NCI-H524 treated with DMSO at 0.1 percent for 48 hours (cell line): Measurements from ENCODE around the gene ARHGAP26.

ENCODE experiments used
- DNase-seq: peaks from one replicate; lab custom pipeline; 2025; lab: John Stamatoyannopoulos, UW

The ARHGAP26 gene

DNA sequence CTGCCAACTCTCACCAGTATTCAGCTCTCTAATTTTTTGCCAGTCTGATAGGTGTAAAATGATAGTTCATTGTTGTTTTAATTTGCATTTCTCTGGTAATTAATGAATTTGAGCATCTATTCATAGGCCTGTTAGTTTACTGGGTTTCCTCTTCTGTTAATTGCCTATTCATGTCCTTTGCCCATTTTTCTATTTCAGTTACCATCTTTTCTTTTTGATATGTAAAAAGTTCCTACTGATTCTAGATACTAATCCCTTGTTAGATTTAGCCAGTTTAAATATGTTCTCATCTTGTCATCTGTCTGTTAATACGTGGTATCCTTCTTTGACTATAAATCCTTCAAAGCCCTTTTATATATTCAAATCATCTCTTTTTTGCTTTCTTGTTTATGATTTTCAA is 247.8 kb downstream of the ARHGAP26 start:
- no peak for DNase-seq

DNA sequence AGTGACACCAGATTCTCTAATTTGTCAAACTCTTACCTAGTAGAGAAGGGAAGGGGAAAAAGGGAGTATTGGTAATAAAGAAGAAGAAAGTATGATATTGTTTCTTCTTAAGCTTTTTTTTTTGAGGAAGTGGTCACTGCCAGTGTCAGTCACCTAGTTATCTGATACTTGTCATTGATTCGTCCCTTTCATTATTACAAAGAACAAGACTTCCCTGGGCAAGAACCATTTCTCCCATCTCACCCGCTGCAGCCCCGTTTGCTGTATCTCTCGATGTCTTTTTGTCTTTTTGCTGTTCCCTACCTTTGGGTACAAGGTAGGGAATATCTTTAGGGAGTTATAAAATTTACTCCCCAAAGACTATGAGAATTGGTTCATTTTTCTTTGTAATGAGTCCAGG is 249.0 kb downstream of the ARHGAP26 start:
- DNase-seq: no peak

DNA sequence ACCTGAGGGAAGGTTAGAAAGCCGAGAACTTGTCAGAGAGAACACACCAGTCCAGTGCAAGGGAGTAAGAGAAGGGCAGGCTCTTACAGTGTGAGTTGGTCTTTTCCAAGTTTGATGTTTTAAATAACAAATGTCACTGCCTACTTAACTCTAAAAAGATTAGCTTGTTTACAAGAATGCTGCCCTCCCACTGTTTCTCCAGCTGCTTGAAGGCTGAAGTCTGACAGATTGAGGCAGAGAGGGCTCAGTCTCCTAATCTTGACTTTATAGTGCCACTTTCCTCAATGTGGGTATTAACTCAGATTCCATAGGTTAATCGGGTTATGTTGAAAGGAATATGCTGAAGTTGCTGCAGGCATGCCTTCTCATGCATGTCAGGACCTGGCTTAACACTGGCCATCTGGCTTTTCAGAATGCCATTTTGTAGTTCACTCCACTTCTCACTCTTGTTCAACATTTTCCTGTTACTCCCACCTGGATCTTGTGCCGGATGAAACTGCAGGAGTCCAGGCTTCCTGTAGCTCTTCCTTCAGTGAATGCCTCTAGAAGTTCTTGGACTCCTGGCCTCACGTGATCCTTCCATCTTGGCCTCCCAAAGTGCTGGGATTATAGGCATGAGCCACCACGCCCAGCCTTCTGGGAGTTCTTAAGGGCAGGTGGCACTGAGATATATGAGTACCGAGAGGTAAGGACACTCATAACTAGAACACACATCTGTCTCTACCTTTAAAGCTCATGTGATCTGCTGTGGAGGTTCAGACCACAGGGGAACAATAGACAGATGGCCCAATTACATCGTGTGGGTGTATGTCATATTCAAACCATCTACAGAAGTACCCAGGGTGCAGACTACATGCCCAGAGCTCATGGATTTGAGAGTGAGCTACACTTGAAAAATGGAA is 249.7 kb downstream of the ARHGAP26 start:
- peak; percentile 98 for DNase-seq

DNA sequence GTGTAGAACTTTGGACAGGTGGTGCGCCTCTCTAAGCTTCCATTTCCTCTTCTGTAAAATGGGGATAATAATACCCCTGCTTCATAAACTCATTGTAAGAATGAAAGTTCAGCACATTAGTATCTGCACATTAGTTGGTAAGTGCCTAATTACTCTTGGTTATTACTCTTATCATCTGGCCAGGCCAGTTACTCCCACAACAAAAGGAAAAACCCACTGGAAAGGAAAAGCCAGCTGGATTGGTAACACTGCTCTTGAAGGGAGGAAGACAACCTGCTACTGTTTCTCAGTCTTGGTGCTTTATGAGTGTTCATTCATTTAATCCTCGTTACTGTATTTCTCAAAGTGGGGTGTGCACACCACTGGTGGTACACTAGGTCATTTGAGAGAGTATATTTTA is 251.4 kb downstream of the ARHGAP26 start:
- no peak for DNase-seq

DNA sequence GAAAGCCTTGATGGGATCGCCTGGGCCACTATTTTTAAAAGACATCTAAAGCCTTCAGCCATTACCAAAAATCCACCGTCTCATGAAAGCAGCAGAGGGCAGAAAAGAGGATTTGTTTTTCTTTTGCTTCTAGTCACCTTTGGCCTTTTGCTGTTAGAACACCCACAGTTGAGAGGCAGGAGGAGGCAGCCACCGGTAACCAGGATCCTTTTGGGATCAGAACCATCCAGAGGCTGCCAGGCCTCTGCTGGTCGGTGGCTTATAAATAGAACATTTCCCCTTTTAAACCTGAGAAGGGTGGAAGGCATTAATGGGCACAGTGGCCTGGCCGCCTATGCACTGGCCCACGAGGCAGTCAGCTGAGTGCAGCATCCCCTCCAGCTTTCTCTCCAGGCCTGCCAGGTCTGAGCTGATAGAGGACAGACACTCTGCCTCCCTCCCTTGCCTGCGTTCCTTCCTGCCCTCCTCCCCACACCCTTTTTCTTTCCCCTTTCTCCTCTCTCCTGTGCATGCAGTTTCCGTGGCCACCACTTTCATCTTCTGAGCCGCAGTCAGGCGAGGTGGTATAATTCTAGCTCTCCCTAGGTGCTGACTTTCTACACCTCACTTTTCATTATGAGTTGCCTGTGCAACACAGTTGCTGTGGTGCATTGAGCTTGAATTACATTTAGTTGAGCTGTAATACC is 253.4 kb downstream of the ARHGAP26 start:
- DNase-seq: no peak

DNA sequence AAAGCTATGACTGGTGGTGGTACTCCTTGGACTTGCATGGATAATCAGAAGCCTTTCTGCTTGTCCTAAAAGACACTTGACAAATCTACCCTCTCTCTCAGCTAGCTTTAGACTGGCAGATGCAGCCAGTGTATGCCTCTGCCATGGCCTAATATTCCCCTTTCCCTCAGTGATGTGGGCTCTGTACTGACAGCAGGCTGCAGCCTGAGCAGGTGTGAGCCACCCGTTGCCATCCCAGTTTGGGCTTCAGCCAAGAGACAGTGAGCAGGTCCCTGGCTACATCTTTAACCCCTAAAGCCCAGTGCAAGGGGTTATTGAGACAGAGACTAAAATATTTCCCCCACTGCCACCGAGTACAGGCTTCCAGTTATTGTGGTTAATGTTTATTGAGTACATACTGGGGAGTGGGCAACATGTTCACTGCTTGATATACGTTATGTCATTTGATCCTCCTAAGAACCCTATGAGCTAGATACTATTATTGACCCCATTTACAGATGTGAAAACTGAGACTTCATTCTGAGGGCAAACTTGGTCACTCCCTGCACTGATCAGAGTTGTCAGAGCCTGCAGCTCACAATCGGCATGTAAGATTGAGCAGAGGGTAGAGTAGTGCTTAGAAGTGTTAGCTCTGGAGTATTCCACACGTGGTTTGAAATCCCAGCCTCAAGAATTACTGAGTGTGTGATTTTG is 254.2 kb downstream of the ARHGAP26 start:
- DNase-seq: no peak

DNA sequence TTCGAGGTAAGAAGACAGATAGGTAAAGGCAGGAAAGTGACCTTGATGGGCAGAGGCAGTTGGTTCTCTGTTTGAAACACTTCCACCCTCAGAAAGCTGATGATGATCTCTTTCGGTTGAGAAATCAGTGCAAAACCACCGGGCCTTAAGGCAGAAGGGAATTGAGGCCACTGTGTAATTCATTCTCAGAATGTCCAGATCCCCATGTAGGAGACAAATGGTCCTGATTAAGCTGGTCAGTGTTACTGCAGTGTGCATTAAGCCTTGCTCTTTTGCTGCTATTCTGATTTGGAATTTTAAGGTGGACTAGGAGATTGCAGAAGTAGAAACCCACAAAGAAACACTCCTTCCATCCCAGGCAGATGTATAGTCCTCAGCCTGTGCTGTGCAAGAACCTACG is 255.2 kb downstream of the ARHGAP26 start:
- no peak for DNase-seq

DNA sequence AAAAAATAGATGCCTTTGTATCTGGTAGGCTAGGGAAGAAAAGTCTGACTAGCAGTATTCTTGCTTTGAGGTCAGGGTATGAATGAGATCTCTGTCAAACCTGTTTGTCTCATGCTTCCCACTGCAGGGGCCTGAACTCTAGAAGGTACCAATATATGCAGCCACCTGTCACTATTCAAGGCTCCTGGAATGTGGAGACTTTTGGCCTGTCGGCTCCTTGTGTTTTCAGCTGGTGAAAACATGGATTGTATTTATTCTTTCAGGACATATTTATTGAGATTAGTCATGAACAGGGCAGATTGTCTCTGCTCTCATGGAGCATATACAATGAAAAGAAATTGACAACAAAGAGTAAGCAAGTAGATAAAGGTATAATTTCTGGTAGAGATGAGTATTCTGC is 255.8 kb downstream of the ARHGAP26 start:
- no peak for DNase-seq

DNA sequence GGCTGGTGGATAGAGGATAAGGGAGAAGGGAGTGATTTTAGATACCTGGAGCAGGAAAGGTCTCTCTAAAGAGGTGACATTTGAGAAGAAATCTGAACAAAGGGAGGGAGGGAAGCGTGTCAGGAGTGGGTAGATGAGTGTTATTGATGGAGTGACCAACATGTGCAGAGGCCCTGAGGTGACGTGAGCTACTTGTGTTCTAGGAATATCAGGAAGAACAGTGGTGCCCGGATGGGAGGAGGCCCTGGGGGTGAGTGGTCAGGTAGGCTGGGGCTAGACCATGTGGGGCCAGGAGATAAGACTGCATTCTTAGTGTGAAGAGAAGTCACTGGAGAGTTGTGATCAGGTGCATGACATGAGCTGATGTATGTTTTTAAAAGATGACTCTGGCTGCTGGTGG is 256.2 kb downstream of the ARHGAP26 start:
- DNase-seq: no peak

DNA sequence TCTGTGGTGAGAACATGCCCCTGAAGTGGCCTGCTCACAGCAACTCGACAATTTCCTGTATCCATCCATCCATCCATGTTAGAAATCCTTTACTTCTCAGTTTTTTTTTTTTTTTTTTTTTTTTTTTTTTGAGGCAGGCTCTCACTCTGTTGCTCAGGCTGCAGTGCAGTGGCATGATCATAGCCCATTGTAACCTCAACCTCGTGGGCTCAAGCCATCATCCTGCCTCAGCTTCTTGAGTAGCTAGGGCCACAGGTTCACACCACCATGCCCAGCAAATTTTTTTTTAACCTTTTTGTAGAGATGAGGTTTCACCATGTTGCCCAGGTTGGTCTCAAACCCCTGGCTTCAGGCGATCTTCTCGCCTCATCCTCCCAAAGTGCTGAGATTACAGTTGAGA is 259.1 kb downstream of the ARHGAP26 start:
- no peak for DNase-seq

DNA sequence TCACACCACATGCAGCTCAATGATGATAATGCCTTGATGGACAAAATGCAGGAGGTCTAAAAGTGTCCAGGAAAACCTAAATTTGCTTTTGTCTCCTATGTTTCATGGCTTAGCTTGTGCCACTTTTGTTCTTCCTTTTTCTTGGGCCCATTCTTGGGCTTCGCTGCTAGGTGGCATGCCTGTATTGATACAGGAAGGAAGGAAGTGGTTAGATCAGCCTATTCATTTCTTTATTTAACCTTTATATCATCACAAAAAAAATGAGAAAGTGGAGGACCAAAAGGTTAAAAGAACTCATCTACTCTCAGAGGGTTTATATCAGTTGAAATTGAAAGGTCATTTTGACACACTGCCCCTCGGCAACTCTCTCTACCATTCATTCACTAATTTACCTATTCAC is 260.2 kb downstream of the ARHGAP26 start:
- no peak for DNase-seq

DNA sequence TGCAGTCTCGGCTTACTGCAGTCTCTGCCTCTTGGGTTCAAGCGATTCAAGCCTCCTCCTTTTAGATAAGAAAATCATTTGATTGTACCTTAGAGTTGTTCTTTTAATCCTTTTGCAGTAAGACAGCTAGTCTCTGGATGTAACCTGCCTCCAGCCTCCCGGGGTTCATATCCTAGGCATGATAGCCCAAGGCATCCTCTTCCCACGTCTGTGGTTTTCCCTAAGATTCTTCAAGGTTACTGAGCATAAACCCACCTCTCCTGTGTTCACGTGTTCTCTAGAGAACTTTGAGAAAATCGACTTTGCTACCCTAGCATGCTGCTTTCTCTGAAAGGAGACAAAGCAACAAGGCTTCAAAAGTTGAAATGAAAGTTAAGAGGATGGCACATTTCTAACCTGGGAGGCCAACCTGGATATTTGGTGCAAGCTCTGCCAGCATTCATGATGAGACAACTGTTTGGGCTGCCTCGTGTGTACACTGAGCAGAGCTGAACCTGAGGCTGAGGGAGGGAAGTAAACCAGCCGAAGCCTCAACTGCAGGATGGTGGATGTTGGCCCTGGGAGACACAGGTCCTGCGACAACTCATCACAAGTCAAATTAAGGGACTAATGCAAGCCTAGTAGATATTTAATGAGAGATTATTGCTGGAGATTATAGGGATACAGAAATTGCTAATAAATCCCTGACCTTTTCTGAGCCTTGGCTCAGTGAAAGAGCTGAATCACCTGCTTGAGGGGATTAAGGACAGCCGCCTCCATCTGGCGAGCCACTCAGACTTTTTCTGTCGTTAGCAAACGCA is 261.8 kb downstream of the ARHGAP26 start:
- DNase-seq: peak; percentile 98

DNA sequence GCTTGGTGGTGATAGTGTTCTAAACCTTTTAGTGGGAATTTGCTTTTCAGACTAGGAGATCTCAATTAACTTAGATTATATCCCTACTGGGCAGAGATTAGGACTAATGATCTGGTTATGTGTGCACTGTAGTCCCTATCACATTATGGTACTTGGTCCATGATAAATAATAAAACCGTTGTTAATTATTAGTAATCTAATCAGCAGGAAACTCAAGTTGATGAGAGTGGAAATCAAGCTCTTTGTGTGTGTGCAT is 262.3 kb downstream of the ARHGAP26 start:
- no peak for DNase-seq

DNA sequence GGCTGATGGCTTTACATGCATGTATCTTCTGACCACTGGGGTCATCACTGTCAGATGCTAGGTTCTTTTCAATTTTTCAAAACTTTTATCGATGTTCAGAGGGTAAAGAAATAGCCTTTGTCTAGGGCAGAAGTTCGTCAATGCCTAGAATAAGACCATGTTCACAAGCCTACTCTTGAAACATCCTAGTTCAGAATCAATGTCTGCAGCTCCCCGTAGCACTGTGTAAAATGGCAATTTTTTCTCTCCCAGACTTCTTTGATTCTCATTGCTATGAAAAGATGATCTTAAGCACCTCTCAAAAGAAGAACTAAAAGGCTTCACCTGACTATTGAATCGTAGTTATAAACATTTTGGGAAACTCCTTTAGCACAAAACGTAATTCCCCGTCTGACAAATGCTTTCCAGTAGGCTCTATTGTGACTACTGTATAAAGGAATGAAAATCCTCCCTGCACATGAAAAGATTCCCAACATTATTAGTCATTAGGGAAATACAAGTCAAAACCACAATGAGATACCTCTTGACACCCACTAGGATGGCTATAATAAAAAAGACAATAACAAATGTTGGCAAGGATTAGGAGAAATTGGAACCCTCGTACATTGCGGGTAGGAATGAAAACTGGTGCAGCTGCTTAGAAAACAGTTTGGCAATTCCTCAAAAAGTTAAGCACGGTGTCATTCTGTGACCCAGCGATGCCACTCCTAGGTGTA is 263.5 kb downstream of the ARHGAP26 start:
- DNase-seq: no peak

DNA sequence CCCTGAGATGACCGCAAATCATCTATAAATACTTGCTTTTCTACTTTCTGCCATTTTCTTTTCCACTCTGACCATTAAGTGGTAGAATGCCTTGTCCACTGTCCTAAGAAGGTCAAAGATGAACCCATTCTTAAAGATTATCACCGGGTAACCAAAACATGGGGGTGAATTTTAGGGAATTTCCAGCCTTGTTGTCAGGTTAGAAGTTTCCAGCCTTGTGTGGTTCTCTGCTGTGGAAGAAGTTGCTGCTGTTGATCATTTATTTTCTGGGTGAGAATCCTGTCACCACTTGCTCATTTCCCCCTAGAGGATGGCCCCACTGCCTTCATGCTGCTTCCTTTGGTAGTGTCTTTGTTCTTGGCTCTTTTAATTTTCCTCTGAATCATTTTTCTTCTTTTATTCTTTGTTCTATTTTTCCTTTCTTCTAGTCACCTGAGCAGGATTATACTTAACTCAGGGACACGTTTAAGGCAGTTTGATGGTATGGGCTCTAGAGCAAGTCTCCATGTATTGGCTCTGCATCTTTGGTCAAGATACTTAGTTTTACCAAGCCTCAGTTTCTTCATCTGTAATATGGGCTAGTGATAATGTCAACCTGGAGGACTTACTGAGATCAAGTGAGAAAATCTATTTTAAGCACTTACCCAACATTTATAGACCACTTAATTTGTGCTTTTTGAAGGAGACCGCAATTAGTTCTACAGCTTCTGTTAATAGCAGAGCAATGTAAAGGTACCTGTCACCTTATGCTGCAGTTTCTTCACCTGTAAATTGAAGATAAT is 266.2 kb downstream of the ARHGAP26 start:
- DNase-seq: no peak

DNA sequence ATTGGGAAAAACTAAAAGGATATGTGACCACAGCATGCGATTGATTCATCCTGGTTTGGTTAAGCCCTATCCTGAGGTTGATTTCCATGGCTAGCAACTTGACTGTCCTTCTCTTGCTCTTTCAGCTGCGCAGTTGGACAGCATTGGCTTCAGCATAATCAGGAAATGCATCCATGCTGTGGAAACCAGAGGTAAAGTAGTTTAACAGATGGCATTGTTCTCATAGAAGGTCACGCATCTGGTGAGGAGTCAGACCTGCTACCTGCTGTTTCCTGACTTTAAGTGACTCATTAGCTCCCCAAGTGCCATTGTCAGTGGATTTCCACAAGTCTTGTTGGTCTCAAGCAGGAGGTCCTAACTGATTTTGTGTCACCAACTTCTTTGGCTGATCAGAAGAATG is 266.9 kb downstream of the ARHGAP26 start:
- peak; percentile 97 for DNase-seq

DNA sequence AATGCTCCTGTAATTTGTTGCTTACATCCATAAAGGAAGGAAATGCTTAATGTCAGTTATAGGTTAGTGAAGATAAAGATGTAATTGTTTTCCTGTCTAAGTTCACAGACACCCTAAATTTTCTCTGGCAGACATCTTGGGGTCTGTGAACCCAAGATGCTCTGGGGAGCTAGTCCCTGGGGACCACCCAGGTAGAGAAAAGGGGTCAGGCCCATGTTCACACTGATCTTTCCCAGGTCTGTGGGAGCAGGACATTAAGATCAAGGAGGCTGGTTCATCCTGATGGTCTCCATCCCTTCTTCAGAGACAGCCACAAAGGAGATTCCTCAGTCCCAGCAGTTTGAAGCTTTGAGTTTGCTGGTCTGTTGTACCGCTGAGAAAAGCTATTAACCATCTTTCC is 267.5 kb downstream of the ARHGAP26 start:
- DNase-seq: no peak

DNA sequence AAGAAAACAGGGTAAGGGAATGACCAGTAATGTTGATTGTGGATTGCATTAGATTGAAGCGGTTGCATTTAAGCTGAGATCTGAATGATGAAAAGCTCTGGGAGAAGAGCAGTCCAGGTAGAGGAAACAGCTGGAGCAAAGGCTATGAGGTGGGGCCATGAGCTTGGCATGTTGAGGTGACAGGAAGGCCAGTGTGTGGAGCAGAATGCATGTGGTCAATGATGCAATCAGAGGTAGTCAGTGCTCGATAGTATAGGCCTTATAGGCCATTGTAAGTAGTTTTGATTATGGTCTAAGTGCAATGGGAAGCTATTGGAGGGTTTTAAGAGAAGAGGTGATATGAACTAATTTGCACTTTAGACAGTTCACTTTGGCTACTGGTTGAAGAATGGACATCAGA is 270.4 kb downstream of the ARHGAP26 start:
- no peak for DNase-seq

DNA sequence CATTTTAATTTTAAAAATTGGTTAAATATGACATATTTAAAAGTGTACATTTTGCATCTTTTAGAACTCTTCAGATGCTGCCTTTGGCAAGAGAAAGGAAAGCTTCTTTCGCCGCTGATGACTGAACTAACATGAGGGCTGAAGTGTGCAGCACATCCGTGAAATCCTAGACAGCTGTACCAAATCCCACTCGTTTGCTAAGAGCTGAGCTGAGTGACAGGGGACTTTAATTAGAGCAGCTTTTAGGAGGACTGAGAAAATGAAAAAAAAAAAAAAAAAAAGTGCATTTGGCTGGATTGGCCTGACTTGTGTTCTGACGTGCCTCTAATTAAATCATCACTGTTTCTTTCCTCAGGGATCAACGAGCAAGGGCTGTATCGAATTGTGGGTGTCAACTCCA is 271.3 kb downstream of the ARHGAP26 start:
- DNase-seq: peak; percentile 81

DNA sequence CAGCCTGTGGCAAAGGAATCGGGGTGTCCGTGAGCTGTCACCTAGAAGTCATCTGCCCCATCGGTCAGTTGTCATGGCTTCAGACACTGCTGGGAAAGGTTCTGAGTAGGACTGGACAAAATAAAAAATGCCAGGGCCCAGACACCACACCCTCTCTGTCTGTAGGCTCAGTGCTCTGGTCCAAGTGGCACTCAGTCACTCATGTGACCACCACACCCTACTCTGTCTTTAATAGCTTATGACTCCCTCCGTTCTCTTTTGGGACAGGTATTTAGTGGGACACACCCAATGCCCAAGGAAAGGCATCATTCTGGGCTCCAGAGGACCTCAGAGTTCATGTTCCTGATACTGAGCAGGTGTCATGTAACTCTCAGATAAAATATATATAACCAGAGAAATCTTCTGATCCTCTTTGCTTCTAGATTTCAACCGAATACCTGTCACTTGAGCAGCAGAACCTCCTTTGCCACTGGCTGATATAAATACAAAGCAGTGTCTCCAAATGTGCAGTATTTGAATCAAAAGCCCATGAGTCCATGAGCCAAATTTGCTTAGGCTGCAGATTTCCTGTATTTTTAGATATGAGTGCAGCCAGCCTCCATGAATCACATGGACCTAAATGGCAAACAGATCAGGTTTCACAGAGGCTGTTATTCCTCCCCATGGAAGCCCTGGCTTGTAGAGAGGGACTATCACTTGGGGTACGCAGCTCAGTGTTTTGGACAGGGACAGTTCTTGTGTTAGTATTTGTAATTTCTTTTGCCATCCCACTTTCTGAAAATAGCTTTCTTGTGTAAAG is 272.0 kb downstream of the ARHGAP26 start:
- no peak for DNase-seq
